HL-60/S4 treated with retinoic acid at 250 ng/mL for 4 days and 3 days (cell line): ENCODE measurements around the gene AMOTL1.
"Not testable (repeated sequence)": the region's sequence is repeated elsewhere in the genome, so short reads cannot be mapped to it uniquely, and the experiment has no call there.

Experiments
- in situ Hi-C: fragments of 300-500 bp; cut with MboI; formaldehyde crosslinking; loops from 2 replicates; pipeline ENCODE4 v1.7.0; 2022; ENCODE audit warnings: low sequenced_read_pairs

AMOTL1 gene

GRCh38 chr11:94821439-94821838, 53.3 kb downstream of the AMOTL1 start:
- in situ Hi-C loops = no loop called here

GRCh38 chr11:94822080-94822479, 53.9 kb downstream of the AMOTL1 start:
- in situ Hi-C loops = no loop called here

GRCh38 chr11:94823102-94823732, 55.1 kb downstream of the AMOTL1 start:
- in situ Hi-C loops = no loop called here

- in situ Hi-C loops = no loop called here
These were observed 56.9 kb downstream of the AMOTL1 start for GRCh38 chr11:94825031-94825430.

- in situ Hi-C loops = no loop called here
These were observed 57.3 kb downstream of the AMOTL1 start for GRCh38 chr11:94825481-94825880.

GRCh38 chr11:94826415-94826814, 58.3 kb downstream of the AMOTL1 start:
- in situ Hi-C loops = no loop called here

GRCh38 chr11:94828088-94828487, 59.9 kb downstream of the AMOTL1 start:
- in situ Hi-C loops = no loop called here

- in situ Hi-C loops = no loop called here
These were observed 62.8 kb downstream of the AMOTL1 start for GRCh38 chr11:94830722-94831510.

- in situ Hi-C loops = no loop called here
These were observed 63.4 kb downstream of the AMOTL1 start for GRCh38 chr11:94831529-94831928.

GRCh38 chr11:94832604-94833235, 64.6 kb downstream of the AMOTL1 start:
- in situ Hi-C loops = no loop called here

GRCh38 chr11:94834911-94835593, 66.9 kb downstream of the AMOTL1 start:
- in situ Hi-C loops = no loop called here

- in situ Hi-C loops = no loop called here
These were observed 67.4 kb downstream of the AMOTL1 start for GRCh38 chr11:94835594-94835927.

- in situ Hi-C loops = no loop called here
These were observed 69.2 kb downstream of the AMOTL1 start for GRCh38 chr11:94837317-94837716.

- in situ Hi-C loops = no loop called here
These were observed 70.0 kb downstream of the AMOTL1 start for GRCh38 chr11:94838027-94838731.

GRCh38 chr11:94840209-94840608, 72.1 kb downstream of the AMOTL1 start:
- in situ Hi-C loops = no loop called here

GRCh38 chr11:94844031-94844430, 75.9 kb downstream of the AMOTL1 start:
- in situ Hi-C loops = no loop called here

GRCh38 chr11:94845622-94846021, 77.5 kb downstream of the AMOTL1 start:
- in situ Hi-C loops = no loop called here

- in situ Hi-C loops = no loop called here
These were observed 81.7 kb downstream of the AMOTL1 start for GRCh38 chr11:94849839-94850238.

- in situ Hi-C loops = no loop called here
These were observed 83.9 kb downstream of the AMOTL1 start for GRCh38 chr11:94851864-94852636.

- in situ Hi-C loops = not testable (repeated sequence)
These were observed 85.1 kb downstream of the AMOTL1 start for GRCh38 chr11:94853288-94853687.
